Measurements from ENCODE around the gene SHISA9.

Gene SHISA9

GRCh38 chr16:13084331-13084730 is 182.9 kb downstream of the SHISA9 start:
- Histone ChIP-seq H3K79me2 (ENCODE audit: control insufficient read depth, low read length) (no peaks in the 10 kb centered on the region), H3K9me3 (ENCODE audit: control insufficient read depth, insufficient read depth, low read length) (no peaks in the 10 kb centered on the region), H3K4me2 (ENCODE audit: low read length) (no peak overlapping the region), H3K27ac (ENCODE audit: low read depth, low read length) (no peak overlapping the region), H3F3A (ENCODE audit: control insufficient read depth, insufficient read depth) (no peaks in the 10 kb centered on the region), H3K27me3 (ENCODE audit: control insufficient read depth, low read length) (no peaks in the 10 kb centered on the region), H3K36me3 (ENCODE audit: control insufficient read depth, low read length) (no peaks in the 10 kb centered on the region), H3K9me2 (replicated peaks; ENCODE audit: control insufficient read depth, low read length) (no peaks in the 10 kb centered on the region), H3K4me1 (ENCODE audit: control insufficient read depth, low read length) (no peaks in the 10 kb centered on the region), H3K4me3 (ENCODE audit: low read length) (no peak overlapping the region), H4K20me1 (ENCODE audit: control insufficient read depth, insufficient read depth, low read depth, low read length) (no peaks in the 10 kb centered on the region)
- TF ChIP-seq EZH2phosphoT487 (IDR thresholded peaks at IDR 0.05; ENCODE audit: borderline replicate concordance, low read length) (no peak), CTCF (IDR thresholded peaks at IDR 0.05; ENCODE audit: low read depth, low read length, poor library complexity, severe bottlenecking) (no peak)

GRCh38 chr16:13093661-13094060 is 192.3 kb downstream of the SHISA9 start:
- H3K9me2 ChIP-seq (replicated peaks; ENCODE audit: control insufficient read depth, low read length), result no peaks in the 10 kb centered on the region
- TF ChIP-seq EZH2phosphoT487 (IDR thresholded peaks at IDR 0.05; ENCODE audit: borderline replicate concordance, low read length) (no peak), CTCF (IDR thresholded peaks at IDR 0.05; ENCODE audit: low read depth, low read length, poor library complexity, severe bottlenecking) (no peak)
- no peaks in the 10 kb centered on the region for H3K79me2 ChIP-seq (ENCODE audit: control insufficient read depth, low read length)
- H3K4me2 ChIP-seq (ENCODE audit: low read length), result no peak overlapping the region
- no peak overlapping the region for H3K27ac ChIP-seq (ENCODE audit: low read depth, low read length)
- H3K9me3 ChIP-seq (ENCODE audit: control insufficient read depth, insufficient read depth, low read length), result no peaks in the 10 kb centered on the region
- H3K36me3 ChIP-seq (ENCODE audit: control insufficient read depth, low read length), result no peaks in the 10 kb centered on the region
- H3K27me3 ChIP-seq (ENCODE audit: control insufficient read depth, low read length), result no peaks in the 10 kb centered on the region
- no peaks in the 10 kb centered on the region for H4K20me1 ChIP-seq (ENCODE audit: control insufficient read depth, insufficient read depth, low read depth, low read length)
- H3F3A ChIP-seq (ENCODE audit: control insufficient read depth, insufficient read depth), result no peaks in the 10 kb centered on the region
- no peaks in the 10 kb centered on the region for H3K4me1 ChIP-seq (ENCODE audit: control insufficient read depth, low read length)
- H3K4me3 ChIP-seq (ENCODE audit: low read length), result no peak overlapping the region

GRCh38 chr16:13095061-13095460 is 193.7 kb downstream of the SHISA9 start:
- no peaks in the 10 kb centered on the region for H3K9me2 ChIP-seq (replicated peaks; ENCODE audit: control insufficient read depth, low read length)
- no peaks in the 10 kb centered on the region for H3K36me3 ChIP-seq (ENCODE audit: control insufficient read depth, low read length)
- H3K79me2 ChIP-seq (ENCODE audit: control insufficient read depth, low read length), result no peaks in the 10 kb centered on the region
- no peaks in the 10 kb centered on the region for H3K4me1 ChIP-seq (ENCODE audit: control insufficient read depth, low read length)
- H3K27ac ChIP-seq (ENCODE audit: low read depth, low read length), result no peak overlapping the region
- H3F3A ChIP-seq (ENCODE audit: control insufficient read depth, insufficient read depth), result no peaks in the 10 kb centered on the region
- H3K27me3 ChIP-seq (ENCODE audit: control insufficient read depth, low read length), result no peaks in the 10 kb centered on the region
- H3K4me2 ChIP-seq (ENCODE audit: low read length), result no peak overlapping the region
- no peak overlapping the region for H3K4me3 ChIP-seq (ENCODE audit: low read length)
- no peaks in the 10 kb centered on the region for H3K9me3 ChIP-seq (ENCODE audit: control insufficient read depth, insufficient read depth, low read length)
- TF ChIP-seq CTCF (IDR thresholded peaks at IDR 0.05; ENCODE audit: low read depth, low read length, poor library complexity, severe bottlenecking), result no peak
- no peak for TF ChIP-seq EZH2phosphoT487 (IDR thresholded peaks at IDR 0.05; ENCODE audit: borderline replicate concordance, low read length)
- no peaks in the 10 kb centered on the region for H4K20me1 ChIP-seq (ENCODE audit: control insufficient read depth, insufficient read depth, low read depth, low read length)

- Histone ChIP-seq H3K9me2 (replicated peaks; ENCODE audit: control insufficient read depth, low read length) (no peaks in the 10 kb centered on the region), H3F3A (ENCODE audit: control insufficient read depth, insufficient read depth) (no peaks in the 10 kb centered on the region), H3K4me3 (ENCODE audit: low read length) (no peak overlapping the region), H3K4me2 (ENCODE audit: low read length) (no peak overlapping the region), H3K27ac (ENCODE audit: low read depth, low read length) (no peak overlapping the region), H3K27me3 (ENCODE audit: control insufficient read depth, low read length) (no peaks in the 10 kb centered on the region), H3K79me2 (ENCODE audit: control insufficient read depth, low read length) (no peaks in the 10 kb centered on the region), H4K20me1 (ENCODE audit: control insufficient read depth, insufficient read depth, low read depth, low read length) (no peaks in the 10 kb centered on the region), H3K36me3 (ENCODE audit: control insufficient read depth, low read length) (no peaks in the 10 kb centered on the region), H3K4me1 (ENCODE audit: control insufficient read depth, low read length) (no peaks in the 10 kb centered on the region), H3K9me3 (ENCODE audit: control insufficient read depth, insufficient read depth, low read length) (no peaks in the 10 kb centered on the region)
- TF ChIP-seq CTCF (IDR thresholded peaks at IDR 0.05; ENCODE audit: low read depth, low read length, poor library complexity, severe bottlenecking), result no peak
- TF ChIP-seq EZH2phosphoT487 (IDR thresholded peaks at IDR 0.05; ENCODE audit: borderline replicate concordance, low read length), result no peak
Observed at GRCh38 chr16:13098536-13098935, 197.1 kb downstream of the SHISA9 start.
